Kidney epithelial cell (primary cell): ENCODE measurements around the gene CYS1. TPM values are rescaled to one million over a fixed set of nuclear protein-coding genes. Genes with fewer than 3 reads are reported as not detected.
"Not testable (repeated sequence)": the region's sequence is repeated elsewhere in the genome, so short reads cannot be mapped to it uniquely, and the experiment has no call there.

Experiments
- DNase-seq: peaks from one replicate; pipeline ENCODE4 v3.0.0-alpha.2; 2010; ENCODE audit warnings: low read depth
- H3K27me3 ChIP-seq: 2 replicates; pipeline ENCODE4 v1.6.0; 2011; ENCODE audit warnings: low read length; ENCODE audit not compliant: control insufficient read depth, insufficient read depth
- H3K36me3 ChIP-seq: 2 replicates; pipeline ENCODE4 v1.5.1; 2011; ENCODE audit warnings: low read length; ENCODE audit not compliant: control insufficient read depth, insufficient read depth
- H3K4me3 ChIP-seq: 2 replicates; pipeline ENCODE4 v1.5.1; 2011; ENCODE audit warnings: low read depth, mild to moderate bottlenecking, control low read depth, low read length
- total RNA-seq: library from RNA; depleted of rRNA; stranded (reverse); fragments of >200 nt; gene quantifications from 2 replicates; pipeline ENCODE4 v1.2.3, GENCODE V29; 2015
- TF ChIP-seq, protein P1 (sequence below): IDR thresholded peaks from 2 replicates; pipeline ENCODE4 v1.5.1; 2011; ENCODE audit warnings: mild to moderate bottlenecking, moderate library complexity, low read length, control low read depth, inconsistent platforms; ENCODE audit not compliant: insufficient read depth, poor library complexity, severe bottlenecking

Gene CYS1
- total RNA-seq, 1 donor from 2014 or later = 12.2 TPM

DNA sequence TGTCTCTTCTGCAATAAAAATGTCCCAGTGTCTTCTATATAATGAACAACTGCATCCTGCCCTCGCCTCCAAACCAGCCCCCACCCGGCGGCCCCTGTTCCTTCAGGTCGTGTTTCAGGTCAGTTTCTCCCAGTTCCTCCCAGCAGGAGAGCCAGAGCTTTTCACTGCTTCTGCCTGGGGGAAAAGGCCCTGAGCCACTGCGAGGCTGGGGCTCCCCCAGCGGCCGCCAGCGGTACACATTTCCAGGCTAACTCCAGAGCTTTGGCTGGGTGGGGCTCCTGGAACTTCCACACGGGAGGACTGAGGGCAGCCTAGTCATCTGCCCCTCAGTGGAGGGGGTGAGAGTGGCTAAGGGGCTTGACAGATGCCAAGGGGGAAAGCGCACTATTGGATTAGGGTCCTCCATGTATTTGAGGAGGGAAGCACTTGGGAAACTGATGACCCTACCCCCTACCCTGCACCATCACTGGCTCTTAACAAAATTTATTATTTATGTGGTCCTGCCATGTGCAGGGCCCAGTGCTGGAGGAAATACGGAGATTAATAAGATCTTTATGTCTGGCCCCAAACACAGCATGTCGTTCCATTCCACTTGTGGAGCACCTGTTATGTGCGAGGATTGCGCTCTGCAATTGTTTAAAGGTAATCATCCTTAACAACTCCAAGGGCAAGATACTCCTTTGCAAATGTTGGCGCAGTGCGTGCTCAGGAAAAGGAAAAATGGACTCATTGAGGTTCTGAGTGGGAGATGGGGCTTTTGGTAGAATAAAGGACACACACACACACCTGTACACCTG is 17.3 kb upstream of the CYS1 start:
- TF ChIP-seq, protein P1, sequence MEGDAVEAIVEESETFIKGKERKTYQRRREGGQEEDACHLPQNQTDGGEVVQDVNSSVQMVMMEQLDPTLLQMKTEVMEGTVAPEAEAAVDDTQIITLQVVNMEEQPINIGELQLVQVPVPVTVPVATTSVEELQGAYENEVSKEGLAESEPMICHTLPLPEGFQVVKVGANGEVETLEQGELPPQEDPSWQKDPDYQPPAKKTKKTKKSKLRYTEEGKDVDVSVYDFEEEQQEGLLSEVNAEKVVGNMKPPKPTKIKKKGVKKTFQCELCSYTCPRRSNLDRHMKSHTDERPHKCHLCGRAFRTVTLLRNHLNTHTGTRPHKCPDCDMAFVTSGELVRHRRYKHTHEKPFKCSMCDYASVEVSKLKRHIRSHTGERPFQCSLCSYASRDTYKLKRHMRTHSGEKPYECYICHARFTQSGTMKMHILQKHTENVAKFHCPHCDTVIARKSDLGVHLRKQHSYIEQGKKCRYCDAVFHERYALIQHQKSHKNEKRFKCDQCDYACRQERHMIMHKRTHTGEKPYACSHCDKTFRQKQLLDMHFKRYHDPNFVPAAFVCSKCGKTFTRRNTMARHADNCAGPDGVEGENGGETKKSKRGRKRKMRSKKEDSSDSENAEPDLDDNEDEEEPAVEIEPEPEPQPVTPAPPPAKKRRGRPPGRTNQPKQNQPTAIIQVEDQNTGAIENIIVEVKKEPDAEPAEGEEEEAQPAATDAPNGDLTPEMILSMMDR = peak; percentile 99
- DNase-seq = no peak
- no peaks in the 10 kb centered on the region for H3K36me3 ChIP-seq
- no peaks in the 10 kb centered on the region for H3K27me3 ChIP-seq
- H3K4me3 ChIP-seq = no peak overlapping the region

DNA sequence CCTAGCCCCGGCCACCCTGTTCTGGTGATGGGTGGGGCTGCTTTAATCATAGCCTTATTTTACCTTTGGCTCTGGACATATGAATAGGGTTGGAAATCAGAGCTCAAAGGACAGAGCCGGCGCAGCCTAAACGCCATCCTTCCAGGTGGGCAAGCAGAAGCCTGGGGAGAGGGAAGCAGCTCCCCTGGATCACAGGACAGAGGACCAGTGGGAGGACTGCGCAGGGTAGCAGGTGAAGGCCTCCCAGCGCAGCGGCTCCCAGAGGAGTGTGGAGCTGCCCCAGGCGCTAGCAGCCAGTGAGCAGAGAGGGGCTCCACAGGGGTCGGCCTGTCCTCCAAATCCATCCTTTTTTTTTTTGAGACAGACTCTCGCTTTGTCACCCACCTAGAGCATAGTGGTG is 16.4 kb upstream of the CYS1 start:
- no peaks in the 10 kb centered on the region for H3K36me3 ChIP-seq
- no peaks in the 10 kb centered on the region for H3K27me3 ChIP-seq
- TF ChIP-seq, protein P1 = no peak
- H3K4me3 ChIP-seq = no peak overlapping the region
- no peak for DNase-seq

DNA sequence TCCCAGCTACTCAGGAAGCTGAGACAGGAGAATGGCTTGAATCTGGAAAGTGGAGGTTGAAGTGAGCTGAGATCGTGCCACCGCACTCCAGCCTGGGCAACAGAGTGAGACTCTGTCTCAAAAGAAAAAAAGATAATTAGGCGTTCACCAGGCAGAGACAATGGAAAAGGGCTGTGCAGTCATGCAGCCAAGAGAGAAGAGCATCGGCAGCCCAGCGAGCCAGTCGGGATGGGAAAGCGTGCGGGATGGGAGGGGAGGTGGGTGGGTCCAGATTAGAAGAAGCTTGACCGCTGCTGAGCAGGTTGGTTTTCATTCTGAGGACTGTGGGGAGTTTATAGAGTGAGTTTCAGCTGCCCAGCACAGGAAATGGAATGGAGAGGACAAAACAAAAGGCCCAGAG is 15.0 kb upstream of the CYS1 start:
- H3K27me3 ChIP-seq = peaks cover 6% of the 10 kb centered on the region

DNA sequence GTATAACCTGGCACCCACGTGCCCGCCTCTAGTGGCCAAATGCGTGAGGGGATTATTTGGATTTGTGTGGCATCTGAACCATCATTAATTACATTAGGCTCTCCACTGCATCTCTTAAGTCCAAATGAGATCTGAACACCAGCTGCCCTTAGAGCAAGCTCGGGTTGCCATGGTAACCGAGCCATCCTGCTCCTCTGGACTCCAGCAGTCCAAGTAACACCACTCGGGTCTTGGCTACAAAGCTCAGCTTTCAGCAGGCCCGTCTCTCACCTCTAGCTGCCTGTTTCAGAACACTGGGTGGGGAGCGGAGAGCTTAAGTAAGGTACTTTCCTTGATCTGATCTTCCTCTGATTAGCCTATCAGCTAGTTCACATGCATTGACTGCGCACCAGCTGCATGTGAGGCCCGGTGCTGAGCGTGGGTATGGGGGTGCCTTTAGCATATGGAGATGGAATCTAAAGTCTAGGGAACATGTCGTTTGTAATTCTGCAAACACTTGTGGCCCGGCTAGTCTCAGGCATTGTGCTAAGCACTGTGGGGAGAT is 14.1 kb upstream of the CYS1 start:
- no peak for DNase-seq
- Histone ChIP-seq H3K4me3 (no peak overlapping the region), H3K27me3 (peaks cover 6% of the 10 kb centered on the region), H3K36me3 (no peaks in the 10 kb centered on the region)
- TF ChIP-seq, protein P1 = no peak

More for the DNA sequence above, 15.0 kb upstream of the CYS1 start:
- DNase-seq = no peak
- no peaks in the 10 kb centered on the region for H3K36me3 ChIP-seq
- TF ChIP-seq, protein P1 = no peak
- H3K4me3 ChIP-seq = no peak overlapping the region

DNA sequence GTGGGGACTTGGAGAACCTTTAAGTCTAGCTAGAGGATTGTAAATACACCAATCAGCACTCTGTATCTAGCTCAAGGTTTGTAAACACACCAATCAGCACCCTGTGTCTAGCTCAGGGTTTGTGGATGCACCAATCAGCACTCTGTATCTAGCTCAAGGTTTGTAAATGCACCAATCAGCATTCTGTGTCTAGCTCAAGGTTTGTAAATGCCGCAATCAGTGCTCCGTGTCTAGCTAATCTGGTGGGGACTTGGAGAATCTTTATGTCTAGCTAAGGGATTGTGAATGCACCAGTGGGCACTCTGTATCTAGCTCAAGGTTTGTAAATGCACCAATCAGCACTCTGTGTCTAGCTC is 11.7 kb upstream of the CYS1 start:
- not testable (repeated sequence) for H3K27me3 ChIP-seq, H3K4me3 ChIP-seq, H3K36me3 ChIP-seq, DNase-seq

DNA sequence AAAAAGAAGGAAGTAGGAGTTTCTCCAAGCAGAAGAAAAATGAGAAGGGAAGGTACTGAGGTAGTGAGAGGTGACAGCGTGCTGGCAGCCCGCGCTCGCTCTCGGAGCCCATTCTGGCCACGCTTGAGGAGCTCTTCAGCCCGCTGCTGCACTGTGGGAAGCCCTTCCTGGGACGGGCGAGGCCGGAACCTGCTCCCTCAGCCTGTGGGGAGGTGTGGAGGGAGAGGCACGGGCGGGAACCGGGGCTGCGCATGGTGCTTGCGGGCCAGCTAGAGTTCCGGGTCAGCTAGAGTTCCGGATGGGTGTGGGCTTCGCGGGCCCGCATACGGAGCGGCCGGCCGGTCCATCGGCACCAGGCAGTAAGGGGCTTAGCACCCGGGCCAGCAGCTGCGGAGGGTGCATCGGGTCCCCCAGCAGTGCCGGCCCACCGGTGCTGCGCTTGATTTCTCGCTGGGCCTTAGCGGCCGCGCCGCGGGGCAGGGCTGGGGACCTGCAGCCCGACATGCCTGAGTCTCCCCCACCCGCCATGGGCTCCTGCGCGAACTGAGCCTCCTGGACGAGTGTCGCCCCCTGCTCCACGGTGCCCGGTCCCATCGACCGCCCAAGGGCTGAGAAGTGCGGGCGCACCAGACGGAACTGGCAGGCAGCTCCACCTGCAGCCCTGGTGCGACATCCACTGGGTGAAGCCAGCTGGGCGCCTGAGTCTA is 11.1 kb upstream of the CYS1 start:
- Histone ChIP-seq H3K4me3 (peak overlapping the region; percentile 24), H3K36me3 (no peaks in the 10 kb centered on the region), H3K27me3 (peaks cover 6% of the 10 kb centered on the region)
- TF ChIP-seq, protein P1 = no peak
- DNase-seq = no peak
